Measurements from ENCODE around the gene LRBA.
A peak's percentile ranks its signal among the peaks of the same experiment; 100 is the strongest.
"Not testable (repeated sequence)": the region's sequence is repeated elsewhere in the genome, so short reads cannot be mapped to it uniquely, and the experiment has no call there.

LRBA gene

GRCh38 chr4:150938417-150938816 is 76.7 kb downstream of the LRBA start:
- no peak for DNase-seq

GRCh38 chr4:150934022-150934421 is 81.1 kb downstream of the LRBA start:
- DNase-seq = no peak

- no peak for DNase-seq
Measured at GRCh38 chr4:150931796-150932195, 83.3 kb downstream of the LRBA start.

- no peak for DNase-seq
Measured at GRCh38 chr4:150931005-150931404, 84.1 kb downstream of the LRBA start.

- DNase-seq = no peak
Measured at GRCh38 chr4:150923945-150924344, 91.1 kb downstream of the LRBA start.

- not testable (repeated sequence) for DNase-seq
Measured at GRCh38 chr4:150921486-150921885, 93.6 kb downstream of the LRBA start.

GRCh38 chr4:150918562-150918961 is 96.5 kb downstream of the LRBA start:
- DNase-seq = not testable (repeated sequence)

GRCh38 chr4:150911326-150911725 is 103.8 kb downstream of the LRBA start:
- peak; percentile 7 for DNase-seq

- DNase-seq = no peak
Measured at GRCh38 chr4:150909116-150909515, 106.0 kb downstream of the LRBA start.

- peak; percentile 6 for DNase-seq
Measured at GRCh38 chr4:150906987-150907633, 108.0 kb downstream of the LRBA start.

GRCh38 chr4:150904671-150905070 is 110.4 kb downstream of the LRBA start:
- no peak for DNase-seq

GRCh38 chr4:150903603-150904002 is 111.5 kb downstream of the LRBA start:
- no peak for DNase-seq

- DNase-seq = no peak
Measured at GRCh38 chr4:150896497-150896896, 118.6 kb downstream of the LRBA start.

- no peak for DNase-seq
Measured at GRCh38 chr4:150890246-150890645, 124.8 kb downstream of the LRBA start.

GRCh38 chr4:150889306-150889705 is 125.8 kb downstream of the LRBA start:
- no peak for DNase-seq

GRCh38 chr4:150888625-150889024 is 126.5 kb downstream of the LRBA start:
- DNase-seq = no peak

- DNase-seq = no peak
Measured at GRCh38 chr4:150888217-150888616, 126.9 kb downstream of the LRBA start.

- no peak for DNase-seq
Measured at GRCh38 chr4:150886597-150886996, 128.5 kb downstream of the LRBA start.

- DNase-seq = no peak
Measured at GRCh38 chr4:150884625-150885024, 130.5 kb downstream of the LRBA start.

- DNase-seq = no peak
Measured at GRCh38 chr4:150875367-150875766, 139.7 kb downstream of the LRBA start.

- no peak for DNase-seq
Measured at GRCh38 chr4:150874338-150875226, 140.5 kb downstream of the LRBA start.

GRCh38 chr4:150867148-150867547 is 147.9 kb downstream of the LRBA start:
- DNase-seq = peak; percentile 95

- DNase-seq = no peak
Measured at GRCh38 chr4:150863456-150863855, 151.6 kb downstream of the LRBA start.

- no peak for DNase-seq
Measured at GRCh38 chr4:150862829-150863228, 152.3 kb downstream of the LRBA start.

All from eye (tissue), 1 donor.